Measurements from ENCODE around the gene TBC1D2. TPM values are rescaled to one million over a fixed set of nuclear protein-coding genes. Genes with fewer than 3 reads are reported as not detected.
"Not testable (repeated sequence)": the region's sequence is repeated elsewhere in the genome, so short reads cannot be mapped to it uniquely, and the experiment has no call there.

TBC1D2 gene
- total and polyA plus RNA-seq, 4 donors = 2.8 to 5.1 (median 3.7) TPM

DNA sequence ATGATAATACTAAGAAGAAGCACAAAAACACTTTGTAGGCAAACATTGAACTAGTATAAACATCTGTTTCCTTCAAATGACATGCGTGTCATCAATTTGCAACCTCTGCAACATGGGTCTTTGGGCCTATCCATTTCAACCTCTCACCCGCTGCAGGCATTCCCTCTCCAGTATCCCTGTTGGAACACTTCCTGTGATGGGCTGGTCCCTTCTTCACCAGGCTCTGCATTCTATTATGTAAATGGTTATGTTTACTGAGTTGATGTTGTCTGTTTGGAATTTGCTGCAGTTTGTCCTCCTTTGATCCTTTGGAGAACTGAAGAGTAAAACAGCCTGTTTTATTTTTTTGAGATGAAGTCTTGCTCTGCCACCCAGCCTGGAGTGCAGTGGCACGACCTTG is 16.6 kb upstream of the TBC1D2 start:
- Histone ChIP-seq H3K27ac (ENCODE audit: low read depth in 1 of 2, low read length in 2 of 2) (no peak overlapping the region), H3K27me3 (ENCODE audit: control insufficient read depth in 4 of 4, insufficient read depth in 4 of 4, low read length in 3 of 4) (no peaks in the 10 kb centered on the region), H3K4me1 (ENCODE audit: control insufficient read depth in 4 of 4, insufficient read depth in 4 of 4, low read length in 3 of 4) (no peaks in the 10 kb centered on the region), H3K9ac (ENCODE audit: low read depth in 1 of 2, low read length in 2 of 2) (no peak overlapping the region), H3K9me3 (ENCODE audit: control insufficient read depth in 4 of 4, low read length in 3 of 4) (no peaks in the 10 kb centered on the region), H3K36me3 (ENCODE audit: control insufficient read depth in 4 of 4, insufficient read depth in 3 of 4, low read depth in 1 of 4, low read length in 3 of 4) (no peaks in the 10 kb centered on the region), H3K4me3 (ENCODE audit: low read depth in 1 of 3, low read length in 3 of 3) (no peak overlapping the region)
- DNase-seq (ENCODE audit: low spot score) = no peak
- TF ChIP-seq HNF4G (IDR thresholded peaks at IDR 0.05) = no peak
- no peak for TF ChIP-seq JUND (IDR thresholded peaks at IDR 0.05)
- TF ChIP-seq GABPA (IDR thresholded peaks at IDR 0.05 in 1 of 2, conservative IDR thresholded peaks at IDR 0.05 in 1 of 2) = no peak
- TF ChIP-seq RXRA (IDR thresholded peaks at IDR 0.05) = no peak
- TF ChIP-seq RAD21 (IDR thresholded peaks at IDR 0.05) = no peak
- TF ChIP-seq, protein P1, sequence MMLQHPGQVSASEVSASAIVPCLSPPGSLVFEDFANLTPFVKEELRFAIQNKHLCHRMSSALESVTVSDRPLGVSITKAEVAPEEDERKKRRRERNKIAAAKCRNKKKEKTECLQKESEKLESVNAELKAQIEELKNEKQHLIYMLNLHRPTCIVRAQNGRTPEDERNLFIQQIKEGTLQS (IDR thresholded peaks at IDR 0.05) = no peak
- TF ChIP-seq EGR1 (IDR thresholded peaks at IDR 0.05; ENCODE audit: low read depth in 2 of 2) = no peak
- TF ChIP-seq YY1 (IDR thresholded peaks at IDR 0.05) = no peak
- no peak for TF ChIP-seq HNF4A (conservative IDR thresholded peaks at IDR 0.05)
- TF ChIP-seq, protein P2, sequence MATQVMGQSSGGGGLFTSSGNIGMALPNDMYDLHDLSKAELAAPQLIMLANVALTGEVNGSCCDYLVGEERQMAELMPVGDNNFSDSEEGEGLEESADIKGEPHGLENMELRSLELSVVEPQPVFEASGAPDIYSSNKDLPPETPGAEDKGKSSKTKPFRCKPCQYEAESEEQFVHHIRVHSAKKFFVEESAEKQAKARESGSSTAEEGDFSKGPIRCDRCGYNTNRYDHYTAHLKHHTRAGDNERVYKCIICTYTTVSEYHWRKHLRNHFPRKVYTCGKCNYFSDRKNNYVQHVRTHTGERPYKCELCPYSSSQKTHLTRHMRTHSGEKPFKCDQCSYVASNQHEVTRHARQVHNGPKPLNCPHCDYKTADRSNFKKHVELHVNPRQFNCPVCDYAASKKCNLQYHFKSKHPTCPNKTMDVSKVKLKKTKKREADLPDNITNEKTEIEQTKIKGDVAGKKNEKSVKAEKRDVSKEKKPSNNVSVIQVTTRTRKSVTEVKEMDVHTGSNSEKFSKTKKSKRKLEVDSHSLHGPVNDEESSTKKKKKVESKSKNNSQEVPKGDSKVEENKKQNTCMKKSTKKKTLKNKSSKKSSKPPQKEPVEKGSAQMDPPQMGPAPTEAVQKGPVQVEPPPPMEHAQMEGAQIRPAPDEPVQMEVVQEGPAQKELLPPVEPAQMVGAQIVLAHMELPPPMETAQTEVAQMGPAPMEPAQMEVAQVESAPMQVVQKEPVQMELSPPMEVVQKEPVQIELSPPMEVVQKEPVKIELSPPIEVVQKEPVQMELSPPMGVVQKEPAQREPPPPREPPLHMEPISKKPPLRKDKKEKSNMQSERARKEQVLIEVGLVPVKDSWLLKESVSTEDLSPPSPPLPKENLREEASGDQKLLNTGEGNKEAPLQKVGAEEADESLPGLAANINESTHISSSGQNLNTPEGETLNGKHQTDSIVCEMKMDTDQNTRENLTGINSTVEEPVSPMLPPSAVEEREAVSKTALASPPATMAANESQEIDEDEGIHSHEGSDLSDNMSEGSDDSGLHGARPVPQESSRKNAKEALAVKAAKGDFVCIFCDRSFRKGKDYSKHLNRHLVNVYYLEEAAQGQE (IDR thresholded peaks at IDR 0.05) = no peak
- no peak for TF ChIP-seq TAF1 (conservative IDR thresholded peaks at IDR 0.05)
- TF ChIP-seq, protein P3, sequence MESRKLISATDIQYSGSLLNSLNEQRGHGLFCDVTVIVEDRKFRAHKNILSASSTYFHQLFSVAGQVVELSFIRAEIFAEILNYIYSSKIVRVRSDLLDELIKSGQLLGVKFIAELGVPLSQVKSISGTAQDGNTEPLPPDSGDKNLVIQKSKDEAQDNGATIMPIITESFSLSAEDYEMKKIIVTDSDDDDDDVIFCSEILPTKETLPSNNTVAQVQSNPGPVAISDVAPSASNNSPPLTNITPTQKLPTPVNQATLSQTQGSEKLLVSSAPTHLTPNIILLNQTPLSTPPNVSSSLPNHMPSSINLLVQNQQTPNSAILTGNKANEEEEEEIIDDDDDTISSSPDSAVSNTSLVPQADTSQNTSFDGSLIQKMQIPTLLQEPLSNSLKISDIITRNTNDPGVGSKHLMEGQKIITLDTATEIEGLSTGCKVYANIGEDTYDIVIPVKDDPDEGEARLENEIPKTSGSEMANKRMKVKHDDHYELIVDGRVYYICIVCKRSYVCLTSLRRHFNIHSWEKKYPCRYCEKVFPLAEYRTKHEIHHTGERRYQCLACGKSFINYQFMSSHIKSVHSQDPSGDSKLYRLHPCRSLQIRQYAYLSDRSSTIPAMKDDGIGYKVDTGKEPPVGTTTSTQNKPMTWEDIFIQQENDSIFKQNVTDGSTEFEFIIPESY (IDR thresholded peaks at IDR 0.05) = no peak
- TF ChIP-seq, protein P4, sequence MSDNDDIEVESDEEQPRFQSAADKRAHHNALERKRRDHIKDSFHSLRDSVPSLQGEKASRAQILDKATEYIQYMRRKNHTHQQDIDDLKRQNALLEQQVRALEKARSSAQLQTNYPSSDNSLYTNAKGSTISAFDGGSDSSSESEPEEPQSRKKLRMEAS (IDR thresholded peaks at IDR 0.05) = no peak
- no peak for TF ChIP-seq FOXA1 (IDR thresholded peaks at IDR 0.05)
- TF ChIP-seq NR2F2 (IDR thresholded peaks at IDR 0.05) = no peak
- no peak for TF ChIP-seq FOXA2 (IDR thresholded peaks at IDR 0.05)
- 93% methylated on average over 3 of the region's 3 CpGs for WGBS

DNA sequence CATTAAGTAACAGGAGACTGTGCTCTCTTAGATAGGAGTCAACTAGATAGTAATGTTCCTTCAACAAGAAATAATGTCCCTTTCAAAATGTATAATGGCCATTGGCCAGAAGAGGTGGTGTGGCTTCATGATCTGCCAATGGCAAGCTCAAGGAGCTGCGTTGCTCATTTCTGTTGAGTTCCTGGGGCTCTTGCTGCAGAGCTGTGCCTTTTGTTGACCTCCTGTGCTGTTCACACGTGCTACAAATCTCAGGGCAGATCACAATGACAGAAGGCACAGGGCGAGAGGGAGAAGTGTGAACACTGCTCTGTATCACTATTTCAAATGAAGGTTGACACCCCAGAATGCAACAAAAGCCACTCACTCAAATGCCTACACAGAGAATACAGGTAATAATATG is 16.0 kb upstream of the TBC1D2 start:
- no peak for TF ChIP-seq GABPA (IDR thresholded peaks at IDR 0.05 in 1 of 2, conservative IDR thresholded peaks at IDR 0.05 in 1 of 2)
- TF ChIP-seq, protein P1 (IDR thresholded peaks at IDR 0.05) = no peak
- no peak for TF ChIP-seq TAF1 (conservative IDR thresholded peaks at IDR 0.05)
- no peak for TF ChIP-seq EGR1 (IDR thresholded peaks at IDR 0.05; ENCODE audit: low read depth in 2 of 2)
- no peak overlapping the region for H3K9ac ChIP-seq (ENCODE audit: low read depth in 1 of 2, low read length in 2 of 2)
- H3K27me3 ChIP-seq (ENCODE audit: control insufficient read depth in 4 of 4, insufficient read depth in 4 of 4, low read length in 3 of 4) = no peaks in the 10 kb centered on the region
- DNase-seq (ENCODE audit: low spot score) = no peak
- WGBS = 58% methylated on average over 3 of the region's 3 CpGs
- no peak overlapping the region for H3K4me3 ChIP-seq (ENCODE audit: low read depth in 1 of 3, low read length in 3 of 3)
- H3K9me3 ChIP-seq (ENCODE audit: control insufficient read depth in 4 of 4, low read length in 3 of 4) = no peaks in the 10 kb centered on the region
- no peaks in the 10 kb centered on the region for H3K4me1 ChIP-seq (ENCODE audit: control insufficient read depth in 4 of 4, insufficient read depth in 4 of 4, low read length in 3 of 4)
- H3K36me3 ChIP-seq (ENCODE audit: control insufficient read depth in 4 of 4, insufficient read depth in 3 of 4, low read depth in 1 of 4, low read length in 3 of 4) = no peaks in the 10 kb centered on the region
- H3K27ac ChIP-seq (ENCODE audit: low read depth in 1 of 2, low read length in 2 of 2) = no peak overlapping the region

DNA sequence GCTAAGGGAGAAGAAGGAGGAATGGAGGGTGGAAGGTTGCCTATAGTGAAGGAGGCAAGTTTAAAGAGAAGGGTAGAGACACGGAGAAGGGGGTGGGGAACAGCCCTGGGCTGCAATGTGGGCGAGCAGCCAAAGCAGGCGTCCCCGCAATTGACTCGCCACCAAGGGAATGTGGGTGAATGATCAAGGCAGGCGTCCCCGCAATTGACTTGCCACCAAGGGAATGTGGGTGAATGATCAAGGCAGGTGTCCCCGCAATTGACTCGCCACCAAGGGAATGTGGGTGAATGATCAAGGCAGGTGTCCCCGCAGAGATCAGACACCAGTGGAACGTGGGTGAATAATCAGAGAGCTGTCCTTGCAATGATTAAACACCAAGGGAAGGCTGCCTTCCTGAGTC is 14.8 kb upstream of the TBC1D2 start:
- H3K36me3 ChIP-seq (ENCODE audit: control insufficient read depth in 4 of 4, insufficient read depth in 3 of 4, low read depth in 1 of 4, low read length in 3 of 4); H3K4me1 ChIP-seq (ENCODE audit: control insufficient read depth in 4 of 4, insufficient read depth in 4 of 4, low read length in 3 of 4); DNase-seq (ENCODE audit: low spot score); H3K9ac ChIP-seq (ENCODE audit: low read depth in 1 of 2, low read length in 2 of 2); H3K27ac ChIP-seq (ENCODE audit: low read depth in 1 of 2, low read length in 2 of 2); H3K4me3 ChIP-seq (ENCODE audit: low read depth in 1 of 3, low read length in 3 of 3); H3K27me3 ChIP-seq (ENCODE audit: control insufficient read depth in 4 of 4, insufficient read depth in 4 of 4, low read length in 3 of 4); H3K9me3 ChIP-seq (ENCODE audit: control insufficient read depth in 4 of 4, low read length in 3 of 4): not testable (repeated sequence)
- WGBS = 84% methylated on average over 11 of the region's 11 CpGs

DNA sequence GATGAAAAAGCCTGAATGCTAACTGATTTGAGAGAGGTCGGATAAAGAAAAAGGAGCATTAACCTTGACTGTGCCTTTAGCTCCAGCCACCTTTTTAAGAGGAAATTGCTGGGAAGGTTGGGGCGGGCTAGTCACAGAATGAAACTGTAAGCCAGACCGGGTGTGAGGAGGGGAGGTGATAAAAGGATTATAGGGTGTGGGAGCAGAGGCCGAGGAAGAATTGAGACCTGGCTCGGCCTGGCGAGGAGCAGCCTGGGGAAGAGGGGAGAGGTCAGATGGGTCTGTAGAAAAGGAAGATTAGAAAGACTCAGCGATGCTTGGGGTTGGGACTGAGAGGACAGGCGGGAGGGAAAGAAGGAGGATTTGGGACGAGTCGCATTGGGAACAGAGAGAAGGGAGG is 14.2 kb upstream of the TBC1D2 start:
- H3K4me3 ChIP-seq (ENCODE audit: low read depth in 1 of 3, low read length in 3 of 3); H3K9me3 ChIP-seq (ENCODE audit: control insufficient read depth in 4 of 4, low read length in 3 of 4); DNase-seq (ENCODE audit: low spot score); H3K4me1 ChIP-seq (ENCODE audit: control insufficient read depth in 4 of 4, insufficient read depth in 4 of 4, low read length in 3 of 4); H3K27me3 ChIP-seq (ENCODE audit: control insufficient read depth in 4 of 4, insufficient read depth in 4 of 4, low read length in 3 of 4); H3K36me3 ChIP-seq (ENCODE audit: control insufficient read depth in 4 of 4, insufficient read depth in 3 of 4, low read depth in 1 of 4, low read length in 3 of 4); H3K27ac ChIP-seq (ENCODE audit: low read depth in 1 of 2, low read length in 2 of 2); H3K9ac ChIP-seq (ENCODE audit: low read depth in 1 of 2, low read length in 2 of 2): not testable (repeated sequence)
- WGBS = 77% methylated on average over 10 of the region's 10 CpGs

Data from liver (tissue), 9 donors.